ENCODE data around the gene USP28.

GRCh38 chr11:113865873-113866272, 9.5 kb downstream of the USP28 start:
- TF ChIP-seq POLR2A (IDR thresholded peaks at IDR 0.05; ENCODE audit: low read depth, low read length) (no peak), POU2F2 (IDR thresholded peaks at IDR 0.05; ENCODE audit: low read depth, low read length) (no peak), POLR2AphosphoS5 (IDR thresholded peaks at IDR 0.05; ENCODE audit: low read depth, low read length) (no peak)
